ENCODE measurements around the gene LYRM4. TPM values are rescaled to one million over a fixed set of nuclear protein-coding genes. Genes with fewer than 3 reads are reported as not detected.

Gene LYRM4
- total and polyA plus RNA-seq, 2 experiments from 2014 or later = 51.0 to 62.0 TPM

DNA sequence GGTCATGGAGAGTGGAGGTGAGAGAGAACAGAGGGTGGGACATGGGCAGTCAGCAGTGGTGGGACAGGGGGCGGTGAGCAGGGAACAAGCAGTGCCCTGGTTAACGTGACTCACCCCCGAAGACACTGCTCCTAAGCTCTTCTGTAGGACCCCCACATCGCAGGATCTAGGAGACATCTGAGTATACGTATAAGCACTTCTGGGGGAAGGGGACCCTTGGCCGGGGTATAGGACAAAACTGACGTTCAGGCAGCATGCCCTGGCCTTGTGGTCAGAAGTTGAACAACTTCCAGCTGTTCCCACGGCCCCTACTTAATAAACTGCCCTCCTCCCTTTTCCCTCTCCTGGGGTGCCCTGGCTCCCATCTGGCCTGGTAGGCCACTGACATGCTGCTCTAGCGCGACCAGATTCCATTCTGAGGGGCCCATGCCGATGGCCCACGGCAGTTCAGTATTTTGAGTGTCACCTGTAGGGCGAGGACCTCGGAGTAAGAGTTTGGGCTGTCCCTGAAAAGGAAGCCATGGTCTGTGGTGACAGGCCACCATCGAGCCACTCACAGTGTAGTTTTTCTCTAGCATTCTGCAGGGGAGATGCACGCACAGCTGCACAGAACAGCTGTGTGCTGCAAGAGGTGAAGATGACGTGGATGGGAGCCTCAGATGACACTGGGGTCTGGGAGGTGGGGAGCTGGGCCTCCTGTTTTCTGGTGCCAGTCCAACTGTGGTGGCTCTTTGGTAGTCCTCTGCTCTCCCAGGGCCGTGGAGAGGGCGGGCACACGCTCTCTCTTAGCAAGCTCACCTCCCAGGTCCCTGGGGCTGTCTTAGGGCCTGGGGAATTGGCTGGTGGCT, 137.2 kb downstream of the LYRM4 start:
- Histone ChIP-seq H3K36me3 (ENCODE audit: insufficient read depth) (no peaks in the 10 kb centered on the region), H3K4me3 (no peak overlapping the region), H3K4me1 (ENCODE audit: insufficient read depth) (no peaks in the 10 kb centered on the region), H2AFZ (no peak overlapping the region), H3K4me2 (no peak overlapping the region), H3F3A (replicated peaks; ENCODE audit: low read depth) (no peaks in the 10 kb centered on the region), H3K27ac (ENCODE audit: low read depth) (no peak overlapping the region), H3K27me3 (ENCODE audit: insufficient read depth) (no peaks in the 10 kb centered on the region), H4K20me1 (replicated peaks; ENCODE audit: insufficient read depth) (no peaks in the 10 kb centered on the region; the same call in 1 of the 2 replicates), H3K9me2 (ENCODE audit: insufficient read depth) (no peaks in the 10 kb centered on the region), H3K79me2 (replicated peaks; ENCODE audit: insufficient read depth) (no peaks in the 10 kb centered on the region)
- DNase-seq (ENCODE audit: low spot score) (no peak), ATAC-seq (no peak)
- Mint-ChIP-seq H3K4me3 (no peak overlapping the region), H3K9me3 (peaks cover 2% of the 10 kb centered on the region; the same call in 1 of the 3 replicates), H3K27ac (no peak overlapping the region; the same call in 1 of the 2 replicates), H3K36me3 (ENCODE audit: low read depth) (peaks cover 11% of the 10 kb centered on the region; the same call in 2 of the 3 replicates), H3K4me1 (peaks cover 13% of the 10 kb centered on the region), H3K27me3 (ENCODE audit: insufficient read depth, low read depth, poor library complexity) (peaks cover 2% of the 10 kb centered on the region)
- TF ChIP-seq ZNF114 (CRISPR knock-in tag; IDR thresholded peaks at IDR 0.05) (no peak), EZH2 (IDR thresholded peaks at IDR 0.05; ENCODE audit: low read depth, unreplicated experiment) (no peak), JUNB (IDR thresholded peaks at IDR 0.05; ENCODE audit: unreplicated experiment) (no peak), ZNF462 (CRISPR knock-in tag; IDR thresholded peaks at IDR 0.05) (no peak), ETS1 (IDR thresholded peaks at IDR 0.05) (no peak), STAT1 (IDR thresholded peaks at IDR 0.05; ENCODE audit: unreplicated experiment) (no peak), NANOG (IDR thresholded peaks at IDR 0.05; ENCODE audit: borderline replicate concordance) (no peak), EZH2phosphoT487 (IDR thresholded peaks at IDR 0.05; ENCODE audit: unreplicated experiment) (no peak), POLR2AphosphoS5 (IDR thresholded peaks at IDR 0.05; ENCODE audit: low read depth) (no peak), ZNF331 (CRISPR knock-in tag; IDR thresholded peaks at IDR 0.05; ENCODE audit: low read depth) (no peak)
- TF ChIP-seq, protein P1, sequence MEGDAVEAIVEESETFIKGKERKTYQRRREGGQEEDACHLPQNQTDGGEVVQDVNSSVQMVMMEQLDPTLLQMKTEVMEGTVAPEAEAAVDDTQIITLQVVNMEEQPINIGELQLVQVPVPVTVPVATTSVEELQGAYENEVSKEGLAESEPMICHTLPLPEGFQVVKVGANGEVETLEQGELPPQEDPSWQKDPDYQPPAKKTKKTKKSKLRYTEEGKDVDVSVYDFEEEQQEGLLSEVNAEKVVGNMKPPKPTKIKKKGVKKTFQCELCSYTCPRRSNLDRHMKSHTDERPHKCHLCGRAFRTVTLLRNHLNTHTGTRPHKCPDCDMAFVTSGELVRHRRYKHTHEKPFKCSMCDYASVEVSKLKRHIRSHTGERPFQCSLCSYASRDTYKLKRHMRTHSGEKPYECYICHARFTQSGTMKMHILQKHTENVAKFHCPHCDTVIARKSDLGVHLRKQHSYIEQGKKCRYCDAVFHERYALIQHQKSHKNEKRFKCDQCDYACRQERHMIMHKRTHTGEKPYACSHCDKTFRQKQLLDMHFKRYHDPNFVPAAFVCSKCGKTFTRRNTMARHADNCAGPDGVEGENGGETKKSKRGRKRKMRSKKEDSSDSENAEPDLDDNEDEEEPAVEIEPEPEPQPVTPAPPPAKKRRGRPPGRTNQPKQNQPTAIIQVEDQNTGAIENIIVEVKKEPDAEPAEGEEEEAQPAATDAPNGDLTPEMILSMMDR (conservative IDR thresholded peaks at IDR 0.05; ENCODE audit: low read depth in 2 of 2) = no peak
